GM12875 (cell line): ENCODE results near the gene CACNA1D.

Experiments
- H3K4me3 ChIP-seq: one replicate; pipeline ENCODE4 v1.5.1; 2011; ENCODE audit warnings: low read depth, low read length, control low read depth
- CTCF ChIP-seq: IDR thresholded peaks from 2 replicates; pipeline ENCODE4 v1.5.1; 2011; ENCODE audit warnings: low read depth, mild to moderate bottlenecking, control low read depth, inconsistent platforms, low read length, moderate library complexity, borderline replicate concordance; ENCODE audit not compliant: insufficient read depth

Gene CACNA1D

GRCh38 chr3:53788038-53788437 is 293.6 kb downstream of the CACNA1D start:
- TF ChIP-seq CTCF = no peak

GRCh38 chr3:53789459-53789858 is 295.0 kb downstream of the CACNA1D start:
- H3K4me3 ChIP-seq = no peak overlapping the region
- TF ChIP-seq CTCF = no peak

More at GRCh38 chr3:53788038-53788437, 293.6 kb downstream of the CACNA1D start:
- H3K4me3 ChIP-seq = no peak overlapping the region

- H3K4me3 ChIP-seq = no peak overlapping the region
- no peak for TF ChIP-seq CTCF
Measured at GRCh38 chr3:53790470-53790869, 296.1 kb downstream of the CACNA1D start.

- no peak overlapping the region for H3K4me3 ChIP-seq
- TF ChIP-seq CTCF = no peak
Measured at GRCh38 chr3:53791317-53791716, 296.9 kb downstream of the CACNA1D start.

GRCh38 chr3:53792866-53793265 is 298.5 kb downstream of the CACNA1D start:
- TF ChIP-seq CTCF = no peak
- no peak overlapping the region for H3K4me3 ChIP-seq

- TF ChIP-seq CTCF = no peak
Measured at GRCh38 chr3:53794597-53794996, 300.2 kb downstream of the CACNA1D start.

GRCh38 chr3:53795176-53795575 is 300.8 kb downstream of the CACNA1D start:
- no peak for TF ChIP-seq CTCF
- H3K4me3 ChIP-seq = no peak overlapping the region

More at GRCh38 chr3:53794597-53794996, 300.2 kb downstream of the CACNA1D start:
- H3K4me3 ChIP-seq = no peak overlapping the region
